ENCODE data around the gene LVRN.

- TF ChIP-seq CTCF (IDR thresholded peaks at IDR 0.05; ENCODE audit: low read depth, low read length), result no peak
- no peak for TF ChIP-seq EZH2phosphoT487 (IDR thresholded peaks at IDR 0.05; ENCODE audit: low read depth)
Measured at GRCh38 chr5:115968770-115969169, 6.5 kb downstream of the LVRN start.
